ENCODE measurements around the gene FURIN.
"Not testable (repeated sequence)": the region's sequence is repeated elsewhere in the genome, so short reads cannot be mapped to it uniquely, and the experiment has no call there.

FURIN gene

DNA sequence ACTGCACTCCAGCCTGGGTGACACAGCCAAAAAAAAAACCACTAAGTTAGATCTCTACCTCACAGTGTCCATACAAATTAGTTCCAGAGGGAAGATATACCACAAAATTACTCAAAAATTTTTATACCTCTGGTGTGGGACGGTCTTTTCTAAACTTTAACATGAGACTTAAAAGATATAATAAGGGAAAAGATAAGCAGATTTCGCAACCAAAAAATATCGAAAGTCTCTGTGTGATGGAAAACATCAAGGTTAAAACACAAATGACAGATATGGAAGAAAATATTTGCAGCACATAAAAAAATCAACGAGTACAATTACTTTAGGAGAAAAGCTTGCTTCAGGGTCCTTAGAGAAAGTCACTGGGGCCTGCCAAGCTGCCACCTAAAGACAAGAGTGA lies 53.5 kb downstream of the FURIN start:
- TF ChIP-seq FOXA1 (IDR thresholded peaks at IDR 0.05) (no peak), TARDBP (IDR thresholded peaks at IDR 0.05) (no peak), NFRKB (IDR thresholded peaks at IDR 0.05) (no peak)
- ChIA-PET CTCF (interaction anchor here (0.6 to 1.4 kb wide), 3 partner anchors 10 to 22 kb away, joined by 3 to 8 read pairs (median 5); partner anchors contain the start of gene HDDC3), POLR2A (interaction anchor here (1.5 to 2.8 kb wide), 3 partner anchors 8 to 13 kb away, joined by 4 to 15 read pairs (median 8); partner anchors contain the start of genes HDDC3 and UNC45A)
- DNase-seq (ENCODE audit: extremely low spot score) = no peak

DNA sequence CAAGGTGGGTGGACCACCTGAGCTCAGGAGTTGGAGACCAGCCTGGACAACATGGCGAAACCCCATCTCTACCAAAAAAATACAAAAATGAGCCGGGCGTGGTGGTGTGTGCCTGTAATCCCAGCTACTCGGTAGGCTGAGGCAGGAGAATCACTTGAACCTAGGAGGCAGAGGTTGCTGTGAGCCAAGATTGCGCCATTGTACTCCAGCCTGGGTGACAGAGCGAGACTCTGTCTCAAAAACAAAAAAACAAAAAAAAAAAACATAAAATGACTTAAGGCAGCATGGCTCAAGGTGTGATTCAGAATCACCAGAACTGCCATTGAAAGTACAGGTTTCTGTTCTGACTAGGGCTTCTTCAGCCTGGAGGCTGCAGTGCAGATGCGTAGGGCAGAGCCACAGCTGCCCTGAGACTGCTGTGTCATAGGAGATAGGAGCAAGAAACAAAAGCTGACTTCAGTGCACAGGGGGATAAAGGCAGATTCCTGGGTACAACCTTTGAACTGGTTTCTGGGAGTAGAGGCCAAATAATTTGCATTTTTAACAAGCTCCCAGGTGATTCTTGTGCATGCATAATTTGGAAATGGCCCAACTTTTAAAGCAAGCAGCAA lies 54.4 kb downstream of the FURIN start:
- CTCF ChIA-PET = interaction anchor here (0.8 to 2.0 kb wide), 3 partner anchors 9 to 11 kb away, joined by 3 to 13 read pairs (median 8); partner anchors contain the start of gene HDDC3

DNA sequence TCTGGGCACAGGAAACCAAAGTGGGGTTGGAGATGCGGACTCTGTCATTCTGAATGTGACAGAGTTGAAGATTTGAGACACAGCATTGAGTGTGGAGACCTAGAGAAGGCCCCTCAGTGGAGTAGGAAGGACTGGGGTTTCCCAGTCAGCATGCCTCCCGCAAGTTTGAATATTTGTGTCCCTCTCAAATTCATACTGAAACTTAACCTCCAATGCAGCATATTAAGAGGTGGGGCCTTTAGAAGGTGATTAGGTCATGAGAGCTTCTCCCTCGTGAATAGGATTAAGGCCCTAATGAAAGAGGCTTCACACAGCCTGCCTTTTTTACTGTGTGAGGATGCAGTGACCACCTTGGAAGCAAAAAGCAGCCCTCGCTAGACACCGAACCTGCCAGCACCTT lies 56.0 kb downstream of the FURIN start:
- ChIA-PET CTCF (interaction anchor here (2.0 kb wide), 1 partner anchor 8 kb away, joined by 13 read pairs; the partner anchor contains the start of gene HDDC3), POLR2A (no interaction called here)
- DNase-seq (ENCODE audit: extremely low spot score) = no peak
- TF ChIP-seq TARDBP (IDR thresholded peaks at IDR 0.05) (no peak), LEF1 (IDR thresholded peaks at IDR 0.05; ENCODE audit: borderline replicate concordance) (no peak), CTBP1 (IDR thresholded peaks at IDR 0.05; ENCODE audit: borderline replicate concordance) (no peak), HDGF (IDR thresholded peaks at IDR 0.05; ENCODE audit: borderline replicate concordance) (no peak), ELF4 (IDR thresholded peaks at IDR 0.05) (no peak), SUZ12 (IDR thresholded peaks at IDR 0.05) (no peak), ARNT (IDR thresholded peaks at IDR 0.05) (no peak), ZNF384 (IDR thresholded peaks at IDR 0.05) (no peak)
- TF ChIP-seq, protein P1, sequence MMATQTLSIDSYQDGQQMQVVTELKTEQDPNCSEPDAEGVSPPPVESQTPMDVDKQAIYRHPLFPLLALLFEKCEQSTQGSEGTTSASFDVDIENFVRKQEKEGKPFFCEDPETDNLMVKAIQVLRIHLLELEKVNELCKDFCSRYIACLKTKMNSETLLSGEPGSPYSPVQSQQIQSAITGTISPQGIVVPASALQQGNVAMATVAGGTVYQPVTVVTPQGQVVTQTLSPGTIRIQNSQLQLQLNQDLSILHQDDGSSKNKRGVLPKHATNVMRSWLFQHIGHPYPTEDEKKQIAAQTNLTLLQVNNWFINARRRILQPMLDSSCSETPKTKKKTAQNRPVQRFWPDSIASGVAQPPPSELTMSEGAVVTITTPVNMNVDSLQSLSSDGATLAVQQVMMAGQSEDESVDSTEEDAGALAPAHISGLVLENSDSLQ (IDR thresholded peaks at IDR 0.05) = no peak

More for the DNA sequence above, 54.4 kb downstream of the FURIN start:
- POLR2A ChIA-PET = interaction anchor here (2.0 to 2.8 kb wide), 2 partner anchors 9 kb away, joined by 8 to 15 read pairs; partner anchors contain the start of gene HDDC3
- DNase-seq (ENCODE audit: extremely low spot score) = not testable (repeated sequence)

DNA sequence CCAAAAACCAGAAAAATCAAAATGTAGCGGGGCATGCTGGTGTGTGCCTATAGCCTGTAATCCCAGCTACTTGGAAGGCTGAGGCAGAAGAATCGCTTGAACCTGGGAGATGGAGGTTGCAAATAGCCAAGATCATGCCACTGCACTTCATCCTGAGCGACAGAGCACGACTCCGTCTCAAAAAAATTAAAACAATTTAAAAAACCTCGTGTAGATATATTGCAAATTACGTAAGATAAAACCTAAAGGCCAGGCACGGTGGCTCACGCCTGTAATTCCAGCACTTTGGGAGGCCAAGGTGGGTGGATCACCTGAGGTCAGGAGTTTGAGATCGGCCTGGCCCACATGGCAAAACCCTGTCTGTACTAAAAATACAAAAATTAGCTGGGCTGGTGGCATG lies 58.4 kb downstream of the FURIN start:
- POLR2A ChIA-PET = not testable (repeated sequence)

DNA sequence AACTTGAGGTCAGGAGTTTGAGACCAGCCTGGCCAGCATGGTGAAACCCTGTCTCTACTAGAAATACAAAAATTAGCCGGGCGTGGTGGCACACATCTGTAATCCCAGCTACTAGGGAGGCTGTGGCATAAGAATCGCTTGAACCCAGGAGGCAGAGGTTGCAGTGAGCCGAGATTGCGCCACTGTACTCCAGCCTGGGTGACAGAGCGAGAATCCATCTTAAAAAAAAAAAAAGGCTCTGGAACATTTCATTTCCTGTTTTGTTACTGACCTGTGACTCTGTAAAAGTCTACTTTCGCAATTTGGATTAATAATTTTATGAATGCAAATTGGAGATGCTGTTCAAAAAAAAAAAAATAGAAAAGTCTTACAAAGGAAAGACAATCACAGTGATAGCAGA lies 59.7 kb downstream of the FURIN start:
- CTCF ChIA-PET = interaction anchor here (0.7 kb wide), 2 partner anchors 212 to 965 kb away, joined by 4 to 12 read pairs; no protein-coding TSS in a partner anchor

More for the DNA sequence above, 58.4 kb downstream of the FURIN start:
- DNase-seq (ENCODE audit: extremely low spot score) = not testable (repeated sequence)
- CTCF ChIA-PET = interaction anchor here (1.3 kb wide), 1 partner anchor 25 kb away, joined by 4 read pairs; no protein-coding TSS in a partner anchor

DNA sequence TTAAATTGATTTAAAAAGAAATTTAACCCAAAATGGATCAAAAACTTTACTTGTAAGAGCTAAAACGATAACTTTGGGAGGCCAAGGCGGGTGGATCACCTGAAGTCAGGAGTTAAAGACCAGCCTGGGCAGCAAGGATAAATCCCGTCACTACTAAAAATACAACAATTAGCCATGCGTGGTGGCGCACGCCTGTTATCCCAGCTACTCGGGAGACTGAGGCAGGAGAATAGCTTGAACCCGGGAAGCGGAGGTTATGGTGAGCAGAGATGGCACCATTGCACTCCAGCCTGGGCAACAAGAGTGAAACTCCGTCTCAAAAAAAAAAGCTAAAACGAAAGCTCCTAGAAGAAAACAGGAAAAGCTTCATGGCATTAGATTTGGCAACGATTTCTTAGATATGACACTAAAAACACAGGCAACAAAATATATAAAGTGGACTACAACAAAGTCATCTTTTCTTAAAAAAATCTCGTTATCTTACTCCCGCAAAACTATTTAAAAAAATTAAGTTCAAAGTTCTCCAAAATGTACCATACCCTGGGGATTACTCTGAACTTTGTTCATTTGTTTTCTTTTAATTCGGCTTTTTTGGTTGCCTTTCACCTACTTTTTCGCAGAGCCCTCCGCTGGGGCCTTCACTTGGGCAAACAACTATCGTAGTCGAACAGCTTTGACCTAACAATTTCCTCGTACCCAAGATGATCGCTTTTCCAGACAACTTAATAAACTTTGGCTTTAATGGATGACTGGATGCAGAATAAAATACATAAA lies 61.0 kb downstream of the FURIN start:
- TF ChIP-seq LEF1 (IDR thresholded peaks at IDR 0.05; ENCODE audit: borderline replicate concordance) (no peak), SP1 (IDR thresholded peaks at IDR 0.05) (no peak), ZNF384 (IDR thresholded peaks at IDR 0.05) (no peak), FOXM1 (IDR thresholded peaks at IDR 0.05; ENCODE audit: borderline replicate concordance) (no peak), NFRKB (IDR thresholded peaks at IDR 0.05) (no peak), SUZ12 (IDR thresholded peaks at IDR 0.05) (no peak), ARNT (IDR thresholded peaks at IDR 0.05) (no peak), CTBP1 (IDR thresholded peaks at IDR 0.05; ENCODE audit: borderline replicate concordance) (no peak), FOXK2 (IDR thresholded peaks at IDR 0.05) (no peak), L3MBTL2 (conservative IDR thresholded peaks at IDR 0.05) (no peak), BHLHE40 (IDR thresholded peaks at IDR 0.05; ENCODE audit: borderline replicate concordance) (no peak), TARDBP (IDR thresholded peaks at IDR 0.05) (no peak), FOXA1 (IDR thresholded peaks at IDR 0.05) (no peak), ELF4 (IDR thresholded peaks at IDR 0.05) (no peak), HDGF (IDR thresholded peaks at IDR 0.05; ENCODE audit: borderline replicate concordance) (no peak)
- TF ChIP-seq, protein P1 (IDR thresholded peaks at IDR 0.05) = no peak
- ChIA-PET POLR2A (interaction anchor here (0.7 to 8.2 kb wide), 8 partner anchors 9 to 212 kb away, joined by 3 to 142 read pairs (median 7); partner anchors contain the start of genes BLM, MAN2A2 and RCCD1), CTCF (no interaction called here)
- no peak for DNase-seq (ENCODE audit: extremely low spot score)

More for the DNA sequence above, 59.7 kb downstream of the FURIN start:
- not testable (repeated sequence) for DNase-seq (ENCODE audit: extremely low spot score)
- POLR2A ChIA-PET = interaction anchor here (8.2 kb wide), 1 partner anchor 24 kb away, joined by 142 read pairs; the partner anchor contains the start of gene MAN2A2

DNA sequence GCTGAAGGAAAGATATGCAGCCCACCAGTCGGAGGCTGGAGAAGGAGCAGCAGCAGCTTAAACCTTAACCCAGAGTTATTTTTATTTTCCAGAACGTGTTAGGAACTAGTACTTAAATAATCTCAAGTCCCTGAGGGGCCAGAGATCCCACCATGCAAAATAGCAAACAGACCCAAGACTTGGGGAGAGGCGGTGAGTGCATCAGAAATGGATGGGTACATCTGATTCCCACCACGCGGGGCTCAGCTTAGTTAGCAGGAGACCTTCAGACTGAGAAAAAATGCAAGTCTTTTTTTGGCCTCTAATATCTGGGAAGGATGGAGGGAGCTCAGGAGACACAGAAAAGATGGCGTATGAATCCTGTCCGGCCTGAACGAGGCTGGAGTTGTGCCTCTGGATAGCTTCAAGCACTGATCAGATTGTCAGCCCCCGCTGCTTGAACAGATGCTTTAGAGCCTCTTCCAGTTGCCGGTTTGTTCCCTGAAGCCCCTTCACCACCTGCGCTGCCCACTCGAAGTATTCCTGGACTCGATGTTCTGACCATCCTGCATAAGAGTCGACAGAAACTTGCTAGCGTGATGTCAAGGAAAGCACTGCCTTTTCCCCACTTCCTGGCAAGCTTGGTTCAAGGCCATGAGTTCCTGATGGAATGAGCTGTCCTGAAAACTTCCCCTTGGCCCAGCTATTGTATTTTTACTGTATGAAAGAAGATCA lies 62.6 kb downstream of the FURIN start:
- TF ChIP-seq LEF1 (IDR thresholded peaks at IDR 0.05; ENCODE audit: borderline replicate concordance) (no peak), ZNF384 (IDR thresholded peaks at IDR 0.05) (no peak), TARDBP (IDR thresholded peaks at IDR 0.05) (no peak), HDGF (IDR thresholded peaks at IDR 0.05; ENCODE audit: borderline replicate concordance) (no peak), ELF4 (IDR thresholded peaks at IDR 0.05) (no peak), FOXA1 (IDR thresholded peaks at IDR 0.05) (no peak), SP1 (IDR thresholded peaks at IDR 0.05) (no peak), L3MBTL2 (conservative IDR thresholded peaks at IDR 0.05) (no peak), FOXM1 (IDR thresholded peaks at IDR 0.05; ENCODE audit: borderline replicate concordance) (no peak), CTBP1 (IDR thresholded peaks at IDR 0.05; ENCODE audit: borderline replicate concordance) (no peak), ARNT (IDR thresholded peaks at IDR 0.05) (no peak), NFRKB (IDR thresholded peaks at IDR 0.05) (no peak)
- TF ChIP-seq, protein P1 (IDR thresholded peaks at IDR 0.05) = no peak
- CTCF ChIA-PET = interaction anchor here (0.6 to 6.9 kb wide), 13 partner anchors 7 to 214 kb away, joined by 3 to 77 read pairs (median 13); partner anchors contain the start of genes BLM, MAN2A2 and RCCD1
- POLR2A ChIA-PET = interaction anchor here (0.6 to 8.2 kb wide), 24 partner anchors 9 to 638 kb away, joined by 3 to 142 read pairs (median 5); partner anchors contain the start of genes BLM, MAN2A2, PRC1 and RCCD1
- no peak for DNase-seq (ENCODE audit: extremely low spot score)
